GM23338 (cell line): ENCODE results near the gene IQCM. TPM values are rescaled to one million over a fixed set of nuclear protein-coding genes. Genes with fewer than 3 reads are reported as not detected.

ENCODE experiments used
- ATAC-seq: fragments of 200-7000 bp; cut with Tn5 transposase; 3 replicates; pipeline ENCODE4 v1.9.1; 2020
- DNase-seq: peaks from one replicate; pipeline ENCODE4 v3.0.0-alpha.2; 2015; ENCODE audit warnings: low spot score
- H2AFZ ChIP-seq: fragments of 200-600 bp; sonication (generic); 2 replicates; pipeline ENCODE4 v1.8.0; 2016; ENCODE audit warnings: antibody characterized with exemption, mild to moderate bottlenecking, moderate library complexity
- H3F3A ChIP-seq: fragments of 200-600 bp; sonication (generic); replicated peaks from 2 replicates; pipeline ENCODE4 v1.8.0; 2017; ENCODE audit warnings: antibody characterized with exemption, mixed run types, low read depth
- H3K27ac ChIP-seq: fragments of 200-600 bp; sonication (generic); 2 replicates; pipeline ENCODE4 v1.6.1; 2016; ENCODE audit warnings: low read depth
- H3K27me3 ChIP-seq: fragments of 200-600 bp; sonication (generic); 2 replicates; pipeline ENCODE4 v1.8.0; 2016; ENCODE audit warnings: mild to moderate bottlenecking, mixed run types, moderate library complexity; ENCODE audit not compliant: insufficient read depth
- H3K36me3 ChIP-seq: fragments of 200-600 bp; sonication (generic); 2 replicates; pipeline ENCODE4 v1.8.0; 2016; ENCODE audit warnings: mild to moderate bottlenecking; ENCODE audit not compliant: insufficient read depth
- H3K4me1 ChIP-seq: fragments of 200-600 bp; sonication (generic); 2 replicates; pipeline ENCODE4 v1.8.0; 2016; ENCODE audit warnings: mild to moderate bottlenecking, moderate library complexity; ENCODE audit not compliant: insufficient read depth
- H3K4me2 ChIP-seq: fragments of 200-600 bp; sonication (generic); 2 replicates; pipeline ENCODE4 v1.7.1; 2017; ENCODE audit warnings: mixed run types
- H3K4me3 ChIP-seq: fragments of 200-600 bp; sonication (generic); 2 replicates; pipeline ENCODE4 v1.6.1; 2016; ENCODE audit warnings: mixed run types
- H3K79me2 ChIP-seq: fragments of 200-600 bp; sonication (generic); replicated peaks from 2 replicates; pipeline ENCODE4 v1.8.0; 2017; ENCODE audit warnings: mild to moderate bottlenecking; ENCODE audit not compliant: insufficient read depth
- H3K9me2 ChIP-seq: fragments of 200-600 bp; sonication (generic); 2 replicates; pipeline ENCODE4 v1.8.0; 2017; ENCODE audit not compliant: insufficient read depth
- H4K20me1 ChIP-seq: fragments of 200-600 bp; sonication (generic); replicated peaks from 2 replicates; pipeline ENCODE4 v1.8.0; 2017; ENCODE audit warnings: mild to moderate bottlenecking; ENCODE audit not compliant: insufficient read depth
- H3K27ac Mint-ChIP-seq: 2 replicates; pipeline ENCODE4 v1.8.0; 2020; ENCODE audit warnings: inconsistent platforms, mild to moderate bottlenecking, moderate library complexity, mixed read lengths
- H3K27me3 Mint-ChIP-seq: 3 replicates; pipeline ENCODE4 v1.8.0; 2022; ENCODE audit warnings: low read depth, mild to moderate bottlenecking, moderate library complexity, mixed read lengths, inconsistent platforms; ENCODE audit not compliant: insufficient read depth, poor library complexity
- H3K36me3 Mint-ChIP-seq: 3 replicates; pipeline ENCODE4 v1.8.0; 2021; ENCODE audit warnings: low read depth, mild to moderate bottlenecking, inconsistent platforms, moderate library complexity, mixed read lengths
- H3K4me1 Mint-ChIP-seq: 3 replicates; pipeline ENCODE4 v1.8.0; 2020; ENCODE audit warnings: mild to moderate bottlenecking, inconsistent platforms, mixed read lengths
- H3K4me3 Mint-ChIP-seq: 3 replicates; pipeline ENCODE4 v1.8.0; 2021; ENCODE audit warnings: moderate library complexity, mild to moderate bottlenecking, inconsistent platforms, mixed read lengths
- H3K9me3 Mint-ChIP-seq: 3 replicates; pipeline ENCODE4 v1.8.0; 2020; ENCODE audit warnings: moderate library complexity, mild to moderate bottlenecking, inconsistent platforms, mixed read lengths
- CTCF ChIP-seq, 2 experiments: fragments of 200-600 bp in 1 of 2; sonication (generic) in 1 of 2; conservative IDR thresholded peaks; 2 replicates each; pipeline versions ENCODE4 v1.5.1 to v1.6.1; 2016 to 2017; ENCODE audit warnings: antibody characterized with exemption in 2 of 2, low read depth in 2 of 2, mild to moderate bottlenecking in 2 of 2, moderate library complexity in 1 of 2
- ETS1 ChIP-seq: IDR thresholded peaks from 2 replicates; pipeline ENCODE4 v1.6.1; 2016; ENCODE audit warnings: antibody characterized with exemption
- EZH2 ChIP-seq: fragments of 200-600 bp; sonication (generic); IDR thresholded peaks from one replicate; pipeline ENCODE4 v1.8.0; 2017; ENCODE audit warnings: antibody characterized with exemption, mild to moderate bottlenecking, low read depth; ENCODE audit not compliant: unreplicated experiment
- JUNB ChIP-seq: IDR thresholded peaks from one replicate; pipeline ENCODE4 v1.6.1; 2016; ENCODE audit warnings: antibody characterized with exemption; ENCODE audit not compliant: unreplicated experiment
- NANOG ChIP-seq: IDR thresholded peaks from 2 replicates; pipeline ENCODE4 v1.6.1; 2016; ENCODE audit warnings: antibody characterized with exemption, borderline replicate concordance
- STAT1 ChIP-seq: IDR thresholded peaks from one replicate; pipeline ENCODE4 v1.6.1; 2016; ENCODE audit warnings: antibody characterized with exemption; ENCODE audit not compliant: unreplicated experiment
- polyA plus RNA-seq: library from polyadenylated mRNA; unstranded; fragments of >200 nt; fragmentation: Nextera tagmentation; extraction: Ambion mirVana; gene quantifications from 2 replicates; pipeline ENCODE4 v1.2.1, GENCODE V29; 2016
- total RNA-seq: library from RNA; depleted of rRNA; stranded (reverse); fragments of >200 nt; shearing (Covaris generic); gene quantifications from 2 replicates; pipeline ENCODE4 v1.2.3, GENCODE V29; 2014
- TF ChIP-seq, protein P1 (sequence below): fragments of 250-450 bp; sonication (Bioruptor Pico); IDR thresholded peaks from 2 replicates; pipeline ENCODE4 v1.5.0; 2020; ENCODE audit warnings: mild to moderate bottlenecking, moderate library complexity

Gene IQCM
- total and polyA plus RNA-seq, 2 experiments from 2014 or later = not detected

DNA sequence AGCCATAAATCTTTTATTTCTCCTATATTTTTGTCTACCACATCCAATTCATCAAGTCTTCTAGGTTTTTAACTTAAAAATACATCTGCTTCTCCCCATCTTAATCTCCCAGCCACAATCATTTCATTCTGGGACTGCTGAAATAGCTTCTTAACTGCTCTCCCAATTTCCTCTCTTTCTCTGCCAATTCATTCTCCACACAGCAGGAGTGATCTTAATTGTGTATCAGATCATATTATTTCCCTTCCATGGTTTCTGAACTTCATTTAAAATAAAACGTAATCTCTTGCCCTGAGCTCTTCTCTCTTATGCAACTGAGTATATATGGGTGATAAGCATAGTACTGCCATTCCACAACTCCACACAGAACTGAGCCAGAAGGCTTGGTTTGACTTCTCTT is 69.4 kb downstream of the IQCM start:
- no peak overlapping the region for H3K4me2 ChIP-seq
- no peaks in the 10 kb centered on the region for H3K4me1 ChIP-seq
- Mint-ChIP-seq H3K9me3 (no peaks in the 10 kb centered on the region), H3K36me3 (no peaks in the 10 kb centered on the region), H3K4me1 (peaks cover 5% of the 10 kb centered on the region), H3K4me3 (no peak overlapping the region), H3K27ac (no peak overlapping the region), H3K27me3 (peaks cover 2% of the 10 kb centered on the region)
- DNase-seq (no peak), ATAC-seq (no peak)
- H3F3A ChIP-seq = no peaks in the 10 kb centered on the region
- H3K27me3 ChIP-seq = no peaks in the 10 kb centered on the region
- no peak overlapping the region for H2AFZ ChIP-seq
- no peaks in the 10 kb centered on the region for H3K9me2 ChIP-seq
- H3K36me3 ChIP-seq = no peaks in the 10 kb centered on the region
- H3K4me3 ChIP-seq = no peak overlapping the region
- H3K79me2 ChIP-seq = no peaks in the 10 kb centered on the region
- no peaks in the 10 kb centered on the region for H4K20me1 ChIP-seq
- H3K27ac ChIP-seq = no peak overlapping the region
- TF ChIP-seq STAT1 (no peak), ETS1 (no peak), JUNB (no peak), NANOG (no peak), CTCF (conservative IDR thresholded peaks at IDR 0.05; ENCODE audit: low read depth in 2 of 2) (no peak), EZH2 (no peak)
- TF ChIP-seq, protein P1, sequence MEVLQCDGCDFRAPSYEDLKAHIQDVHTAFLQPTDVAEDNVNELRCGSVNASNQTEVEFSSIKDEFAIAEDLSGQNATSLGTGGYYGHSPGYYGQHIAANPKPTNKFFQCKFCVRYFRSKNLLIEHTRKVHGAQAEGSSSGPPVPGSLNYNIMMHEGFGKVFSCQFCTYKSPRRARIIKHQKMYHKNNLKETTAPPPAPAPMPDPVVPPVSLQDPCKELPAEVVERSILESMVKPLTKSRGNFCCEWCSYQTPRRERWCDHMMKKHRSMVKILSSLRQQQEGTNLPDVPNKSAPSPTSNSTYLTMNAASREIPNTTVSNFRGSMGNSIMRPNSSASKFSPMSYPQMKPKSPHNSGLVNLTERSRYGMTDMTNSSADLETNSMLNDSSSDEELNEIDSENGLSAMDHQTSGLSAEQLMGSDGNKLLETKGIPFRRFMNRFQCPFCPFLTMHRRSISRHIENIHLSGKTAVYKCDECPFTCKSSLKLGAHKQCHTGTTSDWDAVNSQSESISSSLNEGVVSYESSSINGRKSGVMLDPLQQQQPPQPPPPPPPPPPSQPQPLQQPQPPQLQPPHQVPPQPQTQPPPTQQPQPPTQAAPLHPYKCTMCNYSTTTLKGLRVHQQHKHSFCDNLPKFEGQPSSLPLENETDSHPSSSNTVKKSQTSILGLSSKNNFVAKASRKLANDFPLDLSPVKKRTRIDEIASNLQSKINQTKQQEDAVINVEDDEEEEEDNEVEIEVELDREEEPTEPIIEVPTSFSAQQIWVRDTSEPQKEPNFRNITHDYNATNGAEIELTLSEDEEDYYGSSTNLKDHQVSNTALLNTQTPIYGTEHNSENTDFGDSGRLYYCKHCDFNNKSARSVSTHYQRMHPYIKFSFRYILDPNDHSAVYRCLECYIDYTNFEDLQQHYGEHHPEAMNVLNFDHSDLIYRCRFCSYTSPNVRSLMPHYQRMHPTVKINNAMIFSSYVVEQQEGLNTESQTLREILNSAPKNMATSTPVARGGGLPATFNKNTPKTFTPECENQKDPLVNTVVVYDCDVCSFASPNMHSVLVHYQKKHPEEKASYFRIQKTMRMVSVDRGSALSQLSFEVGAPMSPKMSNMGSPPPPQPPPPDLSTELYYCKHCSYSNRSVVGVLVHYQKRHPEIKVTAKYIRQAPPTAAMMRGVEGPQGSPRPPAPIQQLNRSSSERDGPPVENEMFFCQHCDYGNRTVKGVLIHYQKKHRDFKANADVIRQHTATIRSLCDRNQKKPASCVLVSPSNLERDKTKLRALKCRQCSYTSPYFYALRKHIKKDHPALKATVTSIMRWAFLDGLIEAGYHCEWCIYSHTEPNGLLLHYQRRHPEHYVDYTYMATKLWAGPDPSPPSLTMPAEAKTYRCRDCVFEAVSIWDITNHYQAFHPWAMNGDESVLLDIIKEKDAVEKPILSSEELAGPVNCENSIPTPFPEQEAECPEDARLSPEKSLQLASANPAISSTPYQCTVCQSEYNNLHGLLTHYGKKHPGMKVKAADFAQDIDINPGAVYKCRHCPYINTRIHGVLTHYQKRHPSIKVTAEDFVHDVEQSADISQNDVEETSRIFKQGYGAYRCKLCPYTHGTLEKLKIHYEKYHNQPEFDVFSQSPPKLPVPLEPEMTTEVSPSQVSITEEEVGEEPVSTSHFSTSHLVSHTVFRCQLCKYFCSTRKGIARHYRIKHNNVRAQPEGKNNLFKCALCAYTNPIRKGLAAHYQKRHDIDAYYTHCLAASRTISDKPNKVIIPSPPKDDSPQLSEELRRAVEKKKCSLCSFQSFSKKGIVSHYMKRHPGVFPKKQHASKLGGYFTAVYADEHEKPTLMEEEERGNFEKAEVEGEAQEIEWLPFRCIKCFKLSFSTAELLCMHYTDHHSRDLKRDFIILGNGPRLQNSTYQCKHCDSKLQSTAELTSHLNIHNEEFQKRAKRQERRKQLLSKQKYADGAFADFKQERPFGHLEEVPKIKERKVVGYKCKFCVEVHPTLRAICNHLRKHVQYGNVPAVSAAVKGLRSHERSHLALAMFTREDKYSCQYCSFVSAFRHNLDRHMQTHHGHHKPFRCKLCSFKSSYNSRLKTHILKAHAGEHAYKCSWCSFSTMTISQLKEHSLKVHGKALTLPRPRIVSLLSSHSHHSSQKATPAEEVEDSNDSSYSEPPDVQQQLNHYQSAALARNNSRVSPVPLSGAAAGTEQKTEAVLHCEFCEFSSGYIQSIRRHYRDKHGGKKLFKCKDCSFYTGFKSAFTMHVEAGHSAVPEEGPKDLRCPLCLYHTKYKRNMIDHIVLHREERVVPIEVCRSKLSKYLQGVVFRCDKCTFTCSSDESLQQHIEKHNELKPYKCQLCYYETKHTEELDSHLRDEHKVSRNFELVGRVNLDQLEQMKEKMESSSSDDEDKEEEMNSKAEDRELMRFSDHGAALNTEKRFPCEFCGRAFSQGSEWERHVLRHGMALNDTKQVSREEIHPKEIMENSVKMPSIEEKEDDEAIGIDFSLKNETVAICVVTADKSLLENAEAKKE (CRISPR knock-in tag) = no peak
